Natural killer cell (primary cell): ENCODE results near the gene SRD5A3. TPM values are rescaled to one million over a fixed set of nuclear protein-coding genes. Genes with fewer than 3 reads are reported as not detected.
"Not testable (repeated sequence)": the region's sequence is repeated elsewhere in the genome, so short reads cannot be mapped to it uniquely, and the experiment has no call there.

ENCODE experiments used
- ATAC-seq, 3 donors: fragments of 150-1000 bp in 2 of 3; fragments of 200-7000 bp in 1 of 3; cut with Tn5 transposase; 1 replicate in 1 of 3; 2 replicates in 2 of 3; pipeline ENCODE4 v1.10.0; 2021; ENCODE audit warnings: mild to moderate bottlenecking in 2 of 3, moderate library complexity in 2 of 3
- DNase-seq, 2 donors: peaks; one replicate each; pipeline versions ENCODE4 v3.0.0 to v3.0.0-alpha.2; 2013 to 2021; ENCODE audit warnings: mixed read lengths in 1 of 2
- H3K27ac ChIP-seq: one replicate; pipeline ENCODE4 v1.5.1; 2013; ENCODE audit warnings: mild to moderate bottlenecking, low read length
- H3K27me3 ChIP-seq: one replicate; pipeline ENCODE4 v1.6.1; 2013; ENCODE audit warnings: low read length; ENCODE audit not compliant: control insufficient read depth, insufficient read depth
- H3K36me3 ChIP-seq: one replicate; pipeline ENCODE4 v1.6.1; 2013; ENCODE audit warnings: low read length; ENCODE audit not compliant: control insufficient read depth, insufficient read depth
- H3K4me1 ChIP-seq: one replicate; pipeline ENCODE4 v1.6.1; 2013; ENCODE audit warnings: low read length; ENCODE audit not compliant: control insufficient read depth, insufficient read depth
- H3K4me3 ChIP-seq: one replicate; pipeline ENCODE4 v1.5.1; 2013; ENCODE audit warnings: low read length
- H3K9me3 ChIP-seq: one replicate; pipeline ENCODE4 v1.6.1; 2013; ENCODE audit warnings: low read length; ENCODE audit not compliant: control insufficient read depth, insufficient read depth
- H3K27ac Mint-ChIP-seq, 2 donors: one replicate each; pipeline ENCODE4 v1.8.0; 2022; ENCODE audit warnings: mild to moderate bottlenecking in 2 of 2, mixed read lengths in 2 of 2, moderate library complexity in 1 of 2
- H3K27me3 Mint-ChIP-seq, 2 donors: one replicate each; pipeline ENCODE4 v1.8.0; 2022; ENCODE audit warnings: low read depth in 2 of 2, mixed read lengths in 2 of 2
- H3K36me3 Mint-ChIP-seq: one replicate; pipeline ENCODE4 v1.8.0; 2022; ENCODE audit warnings: mixed read lengths
- H3K4me1 Mint-ChIP-seq, 2 donors: one replicate each; pipeline ENCODE4 v1.8.0; 2022; ENCODE audit warnings: mixed read lengths in 2 of 2
- H3K4me3 Mint-ChIP-seq: one replicate; pipeline ENCODE4 v1.8.0; 2022; ENCODE audit warnings: mild to moderate bottlenecking, moderate library complexity, mixed read lengths
- H3K9me3 Mint-ChIP-seq, 2 donors: one replicate each; pipeline ENCODE4 v1.8.0; 2022; ENCODE audit warnings: mixed read lengths in 2 of 2
- CTCF ChIP-seq: fragments of 200-600 bp; IDR thresholded peaks from one replicate; pipeline ENCODE4 v1.8.0; 2022; ENCODE audit warnings: antibody characterized with exemption
- WGBS: methylation state at CpG from one replicate; pipeline ENCODE4 v1.1.7; 2013; ENCODE audit warnings: missing lambda C conversion rate; ENCODE audit not compliant: insufficient coverage; 5-methylcytosine and 5-hydroxymethylcytosine counted together
- intact Hi-C: fragments of 100-400 bp; cut with micrococcal nuclease; formaldehyde crosslinking; loops from one replicate; pipeline ENCODE4 v1.14.2; 2022
- total RNA-seq, 4 donors: library from RNA; stranded (reverse); fragments of 120-200 nt in 1 of 4; gene quantifications; one replicate each; pipeline versions ENCODE4 v1.2.3 to v1.2.4, GENCODE V29; 2013 to 2022

Gene SRD5A3
- total RNA-seq, 3 donors from 2014 or later (not counting 1 experiment from before 2014, with no cell fraction given): 3.5 to 5.6 (median 4.5) TPM

- intact Hi-C loops: no loop called here
- Mint-ChIP-seq H3K9me3 (no peaks in the 10 kb centered on the region), H3K4me3 (no peak overlapping the region), H3K27ac (no peak overlapping the region), H3K27me3 (no peaks in the 10 kb centered on the region), H3K36me3 (no peaks in the 10 kb centered on the region), H3K4me1 (peaks cover 0 to 6% of the 10 kb centered on the region in 2 donors)
- Histone ChIP-seq H3K36me3 (no peaks in the 10 kb centered on the region), H3K27ac (no peak overlapping the region), H3K9me3 (no peaks in the 10 kb centered on the region), H3K4me3 (no peak overlapping the region), H3K4me1 (peaks cover 6% of the 10 kb centered on the region), H3K27me3 (no peaks in the 10 kb centered on the region)
- no peak for TF ChIP-seq CTCF
- ATAC-seq: no peak
- DNase-seq: no peak
Measured at GRCh38 chr4:55351824-55352223, 5.8 kb downstream of the SRD5A3 start.

DNA sequence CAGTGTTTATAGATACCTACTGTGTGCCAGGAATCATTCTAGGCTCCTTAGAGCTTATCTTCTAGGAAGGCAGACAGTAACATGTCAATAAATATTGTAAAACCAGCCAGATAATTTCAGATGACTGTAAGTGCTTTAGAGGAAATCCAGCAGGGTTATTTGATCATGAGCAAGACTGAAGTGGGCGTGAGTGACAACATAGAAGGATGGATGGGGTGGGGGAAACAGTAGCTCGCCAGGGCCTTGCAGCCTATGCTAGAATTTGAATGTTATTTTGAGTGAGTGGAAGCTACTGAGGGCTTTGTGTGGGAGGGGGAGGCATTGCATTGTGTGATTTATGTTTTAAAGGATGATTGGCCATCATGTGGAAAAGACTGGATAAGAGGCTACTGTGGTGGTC lies 6.7 kb downstream of the SRD5A3 start:
- H3K27me3 ChIP-seq: no peaks in the 10 kb centered on the region
- no peak for ATAC-seq
- H3K36me3 ChIP-seq: no peaks in the 10 kb centered on the region
- H3K4me3 ChIP-seq: no peak overlapping the region
- H3K27ac Mint-ChIP-seq: no peak overlapping the region
- no peak for DNase-seq
- WGBS: 95% methylated on average over 2 of the region's 2 CpGs
- H3K9me3 Mint-ChIP-seq: no peaks in the 10 kb centered on the region
- no peaks in the 10 kb centered on the region for H3K27me3 Mint-ChIP-seq
- intact Hi-C loops: no loop called here
- H3K4me1 Mint-ChIP-seq: no peaks in the 10 kb centered on the region
- TF ChIP-seq CTCF: no peak
- no peaks in the 10 kb centered on the region for H3K36me3 Mint-ChIP-seq
- H3K4me3 Mint-ChIP-seq: no peak overlapping the region
- H3K9me3 ChIP-seq: no peaks in the 10 kb centered on the region
- no peaks in the 10 kb centered on the region for H3K4me1 ChIP-seq
- no peak overlapping the region for H3K27ac ChIP-seq

GRCh38 chr4:55353228-55353747 lies 7.2 kb downstream of the SRD5A3 start:
- H3K9me3 Mint-ChIP-seq, ATAC-seq, DNase-seq, H3K27ac ChIP-seq, intact Hi-C loops, H3K4me3 Mint-ChIP-seq, H3K4me3 ChIP-seq, H3K27me3 Mint-ChIP-seq, H3K27ac Mint-ChIP-seq, H3K36me3 Mint-ChIP-seq, H3K27me3 ChIP-seq, H3K4me1 ChIP-seq, H3K4me1 Mint-ChIP-seq, H3K9me3 ChIP-seq, H3K36me3 ChIP-seq: not testable (repeated sequence)
- over 99% methylated on average over 13 of the region's 13 CpGs for WGBS

GRCh38 chr4:55354648-55355047 lies 8.6 kb downstream of the SRD5A3 start:
- H3K36me3 ChIP-seq: no peaks in the 10 kb centered on the region
- H3K9me3 ChIP-seq: no peaks in the 10 kb centered on the region
- intact Hi-C loops: no loop called here
- no peaks in the 10 kb centered on the region for H3K9me3 Mint-ChIP-seq
- H3K4me3 ChIP-seq: no peak overlapping the region
- H3K4me1 Mint-ChIP-seq: no peaks in the 10 kb centered on the region
- H3K4me1 ChIP-seq: no peaks in the 10 kb centered on the region
- no peak for DNase-seq
- H3K27ac ChIP-seq: no peak overlapping the region
- H3K27ac Mint-ChIP-seq: no peak overlapping the region
- H3K4me3 Mint-ChIP-seq: no peak overlapping the region
- no peaks in the 10 kb centered on the region for H3K36me3 Mint-ChIP-seq
- no peak for ATAC-seq
- no peak for TF ChIP-seq CTCF
- H3K27me3 Mint-ChIP-seq: no peaks in the 10 kb centered on the region
- no peaks in the 10 kb centered on the region for H3K27me3 ChIP-seq
- WGBS: 86% methylated on average over 8 of the region's 8 CpGs
